Right atrium auricular region (tissue), 2 donors: ENCODE data around the gene AGBL2. TPM values are rescaled to one million over a fixed set of nuclear protein-coding genes. Genes with fewer than 3 reads are reported as not detected.
"Not testable (repeated sequence)": the region's sequence is repeated elsewhere in the genome, so short reads cannot be mapped to it uniquely, and the experiment has no call there.

Experiments
- DNase-seq: peaks from one replicate; pipeline ENCODE4 v3.0.0-alpha.2; 2019; ENCODE audit warnings: low spot score
- H3K27ac ChIP-seq, 2 donors: fragments of 200-600 bp; sonication (generic); 1 replicate in 1 of 2; 2 replicates in 1 of 2; pipeline ENCODE4 v1.5.1; 2016 to 2019
- H3K27me3 ChIP-seq, 2 donors: fragments of 200-600 bp; sonication (generic); one replicate each; pipeline versions ENCODE4 v1.5.1 to v1.6.0; 2017 to 2019
- H3K36me3 ChIP-seq: fragments of 200-600 bp; sonication (generic); one replicate; pipeline ENCODE4 v1.5.1; 2016
- H3K4me1 ChIP-seq, 2 donors: fragments of 200-600 bp; sonication (generic); one replicate each; pipeline versions ENCODE4 v1.5.1 to v1.6.0; 2017 to 2019
- H3K4me3 ChIP-seq, 2 donors: fragments of 200-600 bp; sonication (generic); 1 replicate in 1 of 2; 2 replicates in 1 of 2; pipeline ENCODE4 v1.5.1; 2017 to 2019; ENCODE audit warnings: mild to moderate bottlenecking in 1 of 2, moderate library complexity in 1 of 2
- H3K9me3 ChIP-seq, 2 donors: fragments of 200-600 bp; sonication (generic); one replicate each; pipeline ENCODE4 v1.5.1; 2019
- CTCF ChIP-seq, 2 donors: fragments of 200-600 bp; sonication (generic); IDR thresholded peaks; one replicate each; pipeline ENCODE4 v1.5.1; 2019; ENCODE audit warnings: antibody characterized with exemption in 2 of 2
- total RNA-seq, 2 donors: library from RNA; depleted of rRNA; stranded (reverse); fragments of >200 nt; gene quantifications; one replicate each; pipeline ENCODE4 v1.1.0, GENCODE V29; 2016

Gene AGBL2
- total RNA-seq, 2 donors from 2014 or later: not detected

GRCh38 chr11:47705721-47706120, 9.4 kb downstream of the AGBL2 start:
- Histone ChIP-seq H3K36me3 (no peaks in the 10 kb centered on the region), H3K4me1 (no peaks in the 10 kb centered on the region), H3K27me3 (no peaks in the 10 kb centered on the region), H3K27ac (no peak overlapping the region), H3K4me3 (no peak overlapping the region), H3K9me3 (no peaks in the 10 kb centered on the region)
- no peak for TF ChIP-seq CTCF (IDR thresholded peaks at IDR 0.05)
- no peak for DNase-seq

GRCh38 chr11:47691979-47692378, 23.2 kb downstream of the AGBL2 start:
- Histone ChIP-seq H3K27ac (no peak overlapping the region), H3K27me3 (no peaks in the 10 kb centered on the region), H3K4me1 (no peaks in the 10 kb centered on the region), H3K9me3 (no peaks in the 10 kb centered on the region), H3K36me3 (no peaks in the 10 kb centered on the region), H3K4me3 (no peak overlapping the region)
- no peak for TF ChIP-seq CTCF (IDR thresholded peaks at IDR 0.05)
- no peak for DNase-seq

GRCh38 chr11:47689480-47689879, 25.7 kb downstream of the AGBL2 start:
- H3K36me3 ChIP-seq: no peaks in the 10 kb centered on the region
- no peak overlapping the region for H3K4me3 ChIP-seq
- no peaks in the 10 kb centered on the region for H3K27me3 ChIP-seq
- no peaks in the 10 kb centered on the region for H3K9me3 ChIP-seq
- H3K4me1 ChIP-seq: no peaks in the 10 kb centered on the region
- DNase-seq: no peak
- TF ChIP-seq CTCF (IDR thresholded peaks at IDR 0.05): no peak
- no peak overlapping the region for H3K27ac ChIP-seq

- no peak for DNase-seq
- H3K27ac ChIP-seq: no peak overlapping the region
- TF ChIP-seq CTCF (IDR thresholded peaks at IDR 0.05): no peak
- H3K9me3 ChIP-seq: no peaks in the 10 kb centered on the region
- H3K4me3 ChIP-seq: no peak overlapping the region
- no peaks in the 10 kb centered on the region for H3K27me3 ChIP-seq
- H3K36me3 ChIP-seq: no peaks in the 10 kb centered on the region
- no peaks in the 10 kb centered on the region for H3K4me1 ChIP-seq
These were observed 26.2 kb downstream of the AGBL2 start for GRCh38 chr11:47688991-47689390.

GRCh38 chr11:47688111-47688510, 27.1 kb downstream of the AGBL2 start:
- no peak overlapping the region for H3K4me3 ChIP-seq
- no peak for TF ChIP-seq CTCF (IDR thresholded peaks at IDR 0.05)
- no peak overlapping the region for H3K27ac ChIP-seq
- no peaks in the 10 kb centered on the region for H3K27me3 ChIP-seq
- H3K9me3 ChIP-seq: no peaks in the 10 kb centered on the region
- DNase-seq: no peak
- H3K36me3 ChIP-seq: no peaks in the 10 kb centered on the region
- H3K4me1 ChIP-seq: no peaks in the 10 kb centered on the region

GRCh38 chr11:47686704-47687103, 28.5 kb downstream of the AGBL2 start:
- H3K4me1 ChIP-seq, H3K27ac ChIP-seq, H3K4me3 ChIP-seq, H3K9me3 ChIP-seq, H3K36me3 ChIP-seq, DNase-seq, H3K27me3 ChIP-seq: not testable (repeated sequence)
